Tibial nerve (tissue), 4 donors: ENCODE results near the gene CNTLN.

Experiments
- CTCF ChIP-seq, 5 experiments: fragments of 200-600 bp in 3 of 5; fragments of 450-650 bp in 2 of 5; sonication (generic) in 3 of 5; IDR thresholded peaks; one replicate each; pipeline ENCODE4 v1.5.1; 2016 to 2019; ENCODE audit warnings: antibody characterized with exemption in 5 of 5, mild to moderate bottlenecking in 3 of 5, moderate library complexity in 2 of 5
- EP300 ChIP-seq, 2 donors: sonication (generic); formaldehyde crosslinking; IDR thresholded peaks; one replicate each; pipeline ENCODE4 v1.6.1; 2017; ENCODE audit warnings: antibody characterized with exemption in 2 of 2, mild to moderate bottlenecking in 1 of 2
- POLR2A ChIP-seq, 2 donors: fragments of 450-650 bp; IDR thresholded peaks; one replicate each; pipeline ENCODE4 v1.6.1; 2017; ENCODE audit warnings: antibody characterized with exemption in 2 of 2, mild to moderate bottlenecking in 2 of 2, moderate library complexity in 2 of 2

GRCh38 chr9:17491780-17492179 is 356.9 kb downstream of the CNTLN start:
- TF ChIP-seq CTCF (IDR thresholded peaks at IDR 0.05) (no peak), EP300 (IDR thresholded peaks at IDR 0.05) (no peak), POLR2A (IDR thresholded peaks at IDR 0.05) (no peak)
